OCI-LY7 (cell line): ENCODE measurements around the gene SALL4. TPM values are rescaled to one million over a fixed set of nuclear protein-coding genes. Genes with fewer than 3 reads are reported as not detected.

Source experiments
- BruUV-seq: library from RNA; stranded (reverse); fragments of 400-500 nt; replicated peaks from 2 replicates; lab custom pipeline; 2021; lab: Mats Ljungman, UMichigan
- CTCF ChIA-PET: fragments of 300-600 bp; sonication (Branson Sonifier 250); formaldehyde crosslinking; loops from one replicate; lab custom pipeline; 2022; ENCODE audit warnings: antibody characterized with exemption; ENCODE audit not compliant: unreplicated experiment; lab: Charles Lee
- POLR2A ChIA-PET: fragments of 300-600 bp; sonication (Branson Sonifier 250); formaldehyde crosslinking; loops from one replicate; lab custom pipeline; 2022; ENCODE audit warnings: antibody characterized with exemption; lab: Charles Lee
- DNase-seq: peaks from one replicate; pipeline ENCODE4 v3.0.0-alpha.2; 2015; ENCODE audit warnings: low spot score
- H2AFZ ChIP-seq: fragments of 200-600 bp; sonication (generic), shearing (Covaris generic); 2 replicates; pipeline ENCODE4 v1.6.1; 2014; ENCODE audit warnings: mild to moderate bottlenecking, antibody characterized with exemption, low read length, moderate library complexity
- H3K27ac ChIP-seq: fragments of 200-600 bp; sonication (generic); 2 replicates; pipeline ENCODE4 v1.5.1; 2014; ENCODE audit warnings: mixed run types, low read depth, mild to moderate bottlenecking, moderate library complexity, low read length, inconsistent platforms; ENCODE audit not compliant: poor library complexity, severe bottlenecking
- H3K36me3 ChIP-seq: fragments of 200-600 bp; sonication (generic); 2 replicates; pipeline ENCODE4 v1.6.1; 2014; ENCODE audit warnings: mild to moderate bottlenecking, antibody characterized with exemption, low read length, moderate library complexity, mixed read lengths; ENCODE audit not compliant: insufficient read depth
- H3K4me1 ChIP-seq: fragments of 200-600 bp; sonication (generic); 2 replicates; pipeline ENCODE4 v1.5.1; 2014; ENCODE audit warnings: mild to moderate bottlenecking, low read length; ENCODE audit not compliant: insufficient read depth, poor library complexity, severe bottlenecking
- H3K4me2 ChIP-seq: fragments of 200-600 bp; sonication (generic); 2 replicates; pipeline ENCODE4 v1.6.1; 2014; ENCODE audit warnings: mild to moderate bottlenecking, low read length
- H3K4me3 ChIP-seq: fragments of 200-600 bp; sonication (generic); 2 replicates; pipeline ENCODE4 v1.5.1; 2014; ENCODE audit warnings: mild to moderate bottlenecking, low read depth, low read length; ENCODE audit not compliant: poor library complexity, severe bottlenecking
- H3K79me2 ChIP-seq: fragments of 200-600 bp; sonication (generic); 2 replicates; pipeline ENCODE4 v1.6.1; 2016; ENCODE audit warnings: low read depth, mild to moderate bottlenecking, low read length, moderate library complexity, mixed read lengths; ENCODE audit not compliant: insufficient read depth
- H3K9me2 ChIP-seq: fragments of 200-600 bp; sonication (generic); 2 replicates; pipeline ENCODE4 v1.6.1; 2016; ENCODE audit warnings: mild to moderate bottlenecking, low read length, mixed read lengths; ENCODE audit not compliant: insufficient read depth
- H3K9me3 ChIP-seq: fragments of 200-600 bp; sonication (generic); 2 replicates; pipeline ENCODE4 v1.6.1; 2014; ENCODE audit warnings: mild to moderate bottlenecking, mixed run types, low read length, mixed read lengths
- H4K20me1 ChIP-seq: fragments of 200-600 bp; sonication (generic); 2 replicates; pipeline ENCODE4 v1.6.1; 2014; ENCODE audit warnings: mild to moderate bottlenecking, antibody characterized with exemption, low read length, moderate library complexity, mixed read lengths; ENCODE audit not compliant: insufficient read depth
- CTCF ChIP-seq: fragments of 200-600 bp; sonication (generic); conservative IDR thresholded peaks from 2 replicates; pipeline ENCODE4 v1.5.1; 2014; ENCODE audit warnings: mild to moderate bottlenecking, antibody characterized with exemption, low read length, moderate library complexity, mixed read lengths
- EZH2phosphoT487 ChIP-seq: fragments of 200-600 bp; sonication (generic); IDR thresholded peaks from 2 replicates; pipeline ENCODE4 v1.6.1; 2018; ENCODE audit warnings: low read depth, borderline replicate concordance, mild to moderate bottlenecking, mixed run types, antibody characterized with exemption, low read length, moderate library complexity, mixed read lengths
- intact Hi-C: fragments of 100-400 bp; cut with micrococcal nuclease; formaldehyde crosslinking; loops from one replicate; pipeline ENCODE4 v1.10.0; 2022; ENCODE audit not compliant: unreplicated experiment
- total RNA-seq, 2 experiments: library from RNA; depleted of rRNA in 1 of 2; stranded (reverse); fragments of >200 nt in 1 of 2; shearing (Covaris generic) in 1 of 2; gene quantifications; 2 replicates each; pipeline ENCODE4 v1.2.3, GENCODE V29; 2014 to 2022

SALL4 gene
- total RNA-seq, 2 experiments from 2014 or later: 0.06 TPM; not detected in 1

GRCh38 chr20:51736947-51737346, 65.4 kb downstream of the SALL4 start:
- no peak overlapping the region for H3K4me2 ChIP-seq
- no peaks in the 10 kb centered on the region for H3K4me1 ChIP-seq
- H3K4me3 ChIP-seq: no peak overlapping the region
- no peak overlapping the region for H3K27ac ChIP-seq
- H3K36me3 ChIP-seq: no peaks in the 10 kb centered on the region
- H2AFZ ChIP-seq: no peak overlapping the region
- H4K20me1 ChIP-seq: no peaks in the 10 kb centered on the region
- intact Hi-C loops: no loop called here
- CTCF ChIA-PET: no interaction called here
- TF ChIP-seq EZH2phosphoT487: no peak
- TF ChIP-seq CTCF: no peak
- no peak for DNase-seq
- POLR2A ChIA-PET: no interaction called here
- no TSS peak for BruUV-seq
- H3K9me3 ChIP-seq: no peaks in the 10 kb centered on the region
- H3K9me2 ChIP-seq: no peaks in the 10 kb centered on the region
- no peaks in the 10 kb centered on the region for H3K79me2 ChIP-seq

- intact Hi-C loops: no loop called here
- Histone ChIP-seq H4K20me1 (no peaks in the 10 kb centered on the region), H3K4me1 (no peaks in the 10 kb centered on the region), H3K9me3 (no peaks in the 10 kb centered on the region), H2AFZ (no peak overlapping the region), H3K36me3 (no peaks in the 10 kb centered on the region), H3K27ac (no peak overlapping the region), H3K9me2 (no peaks in the 10 kb centered on the region), H3K4me2 (no peak overlapping the region), H3K4me3 (no peak overlapping the region), H3K79me2 (no peaks in the 10 kb centered on the region)
- no TSS peak for BruUV-seq
- ChIA-PET POLR2A (no interaction called here), CTCF (no interaction called here)
- TF ChIP-seq EZH2phosphoT487 (no peak), CTCF (no peak)
- DNase-seq: no peak
Observed at GRCh38 chr20:51735728-51736600, 66.4 kb downstream of the SALL4 start.
